Upper lobe of left lung (tissue), 6 donors: ENCODE results near the gene ZNF558. TPM values are rescaled to one million over a fixed set of nuclear protein-coding genes. Genes with fewer than 3 reads are reported as not detected.

Experiments used
- ATAC-seq, 2 donors: fragments of 200-7000 bp; cut with Tn5 transposase; one replicate each; pipeline ENCODE4 v1.9.1; 2022; ENCODE audit warnings: mild to moderate bottlenecking in 2 of 2, moderate library complexity in 2 of 2; ENCODE audit not compliant: low FRiP score in 2 of 2
- DNase-seq, 2 donors: peaks; one replicate each; pipeline ENCODE4 v3.0.0-alpha.2; 2019 to 2020
- H3K27ac ChIP-seq, 4 donors: fragments of 200-600 bp; sonication (generic); one replicate each; pipeline ENCODE4 v1.5.1; 2016 to 2019
- H3K27me3 ChIP-seq, 4 donors: fragments of 200-600 bp; sonication (generic); one replicate each; pipeline ENCODE4 v1.5.1; 2017 to 2019
- H3K36me3 ChIP-seq, 4 donors: fragments of 200-600 bp; sonication (generic); one replicate each; pipeline ENCODE4 v1.5.1; 2016 to 2019
- H3K4me1 ChIP-seq, 4 donors: fragments of 200-600 bp; sonication (generic); one replicate each; pipeline ENCODE4 v1.5.1; 2018 to 2019
- H3K4me3 ChIP-seq, 4 donors: fragments of 200-600 bp; sonication (generic); one replicate each; pipeline ENCODE4 v1.5.1; 2017 to 2019; ENCODE audit warnings: mild to moderate bottlenecking in 2 of 4, moderate library complexity in 1 of 4
- H3K9me3 ChIP-seq, 4 donors: fragments of 200-600 bp; sonication (generic); one replicate each; pipeline ENCODE4 v1.5.1; 2018 to 2019
- EP300 ChIP-seq, 4 donors: sonication (generic); formaldehyde crosslinking; IDR thresholded peaks; one replicate each; pipeline ENCODE4 v1.5.1; 2017; ENCODE audit warnings: antibody characterized with exemption in 4 of 4, control low read depth in 2 of 4
- POLR2A ChIP-seq, 4 donors: fragments of 450-650 bp; IDR thresholded peaks; one replicate each; pipeline ENCODE4 v1.5.1; 2016 to 2017; ENCODE audit warnings: antibody characterized with exemption in 4 of 4, mild to moderate bottlenecking in 2 of 4
- POLR2AphosphoS5 ChIP-seq, 2 donors: sonication (generic); formaldehyde crosslinking; IDR thresholded peaks; one replicate each; pipeline ENCODE4 v1.5.1; 2017; ENCODE audit warnings: antibody characterized with exemption in 2 of 2
- WGBS, 2 donors: methylation state at CpG; one replicate each; pipeline ENCODE4 v1.1.5; 2017 to 2018; 5-methylcytosine and 5-hydroxymethylcytosine counted together
- total RNA-seq, 6 donors: library from RNA; depleted of rRNA in 4 of 6; stranded (reverse); fragments of >200 nt in 4 of 6; gene quantifications; one replicate each; pipeline versions ENCODE4 v1.1.0 to v1.2.1, GENCODE V29; 2016 to 2021
- TF ChIP-seq, protein P1 (sequence below), 6 experiments: fragments of 450-650 bp in 4 of 6; fragments of 200-600 bp in 2 of 6; sonication (generic) in 2 of 6; IDR thresholded peaks; one replicate each; pipeline ENCODE4 v1.5.1; 2016 to 2019; ENCODE audit warnings: antibody characterized with exemption in 6 of 6
- donor health status: DM: no; HTN: no; CAD: no; lungs with moderate emphysema.
- donor health status: DM: no; HTN: yes; CAD: no; lungs with severe emphysema.

Gene ZNF558
- total RNA-seq, 6 donors from 2014 or later = 18.2 to 36.8 (median 25.7) TPM

DNA sequence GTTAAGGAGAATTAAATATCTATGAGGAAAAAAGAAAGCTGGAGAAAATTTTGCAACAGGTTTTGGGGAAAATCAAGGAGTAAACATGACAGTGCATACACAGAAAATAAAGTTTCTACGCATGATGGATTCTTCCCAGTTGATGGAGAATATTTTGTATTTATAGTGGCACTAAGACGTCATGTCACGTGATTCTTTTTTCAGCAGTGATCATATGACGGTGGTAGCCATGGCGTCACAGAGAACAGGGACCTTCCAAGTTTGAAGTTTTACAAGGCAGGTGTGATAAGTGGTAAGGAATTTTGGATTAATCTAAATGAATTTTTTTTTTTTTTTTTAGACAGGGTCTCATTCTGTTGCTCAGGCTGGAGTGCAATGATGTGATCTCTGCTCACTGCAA, 8.6 kb upstream of the ZNF558 start:
- Histone ChIP-seq H3K27ac (no peak overlapping the region), H3K4me1 (no peaks in the 10 kb centered on the region), H3K36me3 (no peaks in the 10 kb centered on the region), H3K9me3 (no peaks in the 10 kb centered on the region), H3K4me3 (no peak overlapping the region), H3K27me3 (no peaks in the 10 kb centered on the region)
- DNase-seq (no peak), ATAC-seq (no peak)
- TF ChIP-seq POLR2A (IDR thresholded peaks at IDR 0.05) (no peak), POLR2AphosphoS5 (IDR thresholded peaks at IDR 0.05) (no peak), EP300 (IDR thresholded peaks at IDR 0.05) (no peak)
- TF ChIP-seq, protein P1, sequence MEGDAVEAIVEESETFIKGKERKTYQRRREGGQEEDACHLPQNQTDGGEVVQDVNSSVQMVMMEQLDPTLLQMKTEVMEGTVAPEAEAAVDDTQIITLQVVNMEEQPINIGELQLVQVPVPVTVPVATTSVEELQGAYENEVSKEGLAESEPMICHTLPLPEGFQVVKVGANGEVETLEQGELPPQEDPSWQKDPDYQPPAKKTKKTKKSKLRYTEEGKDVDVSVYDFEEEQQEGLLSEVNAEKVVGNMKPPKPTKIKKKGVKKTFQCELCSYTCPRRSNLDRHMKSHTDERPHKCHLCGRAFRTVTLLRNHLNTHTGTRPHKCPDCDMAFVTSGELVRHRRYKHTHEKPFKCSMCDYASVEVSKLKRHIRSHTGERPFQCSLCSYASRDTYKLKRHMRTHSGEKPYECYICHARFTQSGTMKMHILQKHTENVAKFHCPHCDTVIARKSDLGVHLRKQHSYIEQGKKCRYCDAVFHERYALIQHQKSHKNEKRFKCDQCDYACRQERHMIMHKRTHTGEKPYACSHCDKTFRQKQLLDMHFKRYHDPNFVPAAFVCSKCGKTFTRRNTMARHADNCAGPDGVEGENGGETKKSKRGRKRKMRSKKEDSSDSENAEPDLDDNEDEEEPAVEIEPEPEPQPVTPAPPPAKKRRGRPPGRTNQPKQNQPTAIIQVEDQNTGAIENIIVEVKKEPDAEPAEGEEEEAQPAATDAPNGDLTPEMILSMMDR (IDR thresholded peaks at IDR 0.05) = no peak
- WGBS, 2 donors = 87 to 88% methylated on average over 5 of the region's 5 CpGs

DNA sequence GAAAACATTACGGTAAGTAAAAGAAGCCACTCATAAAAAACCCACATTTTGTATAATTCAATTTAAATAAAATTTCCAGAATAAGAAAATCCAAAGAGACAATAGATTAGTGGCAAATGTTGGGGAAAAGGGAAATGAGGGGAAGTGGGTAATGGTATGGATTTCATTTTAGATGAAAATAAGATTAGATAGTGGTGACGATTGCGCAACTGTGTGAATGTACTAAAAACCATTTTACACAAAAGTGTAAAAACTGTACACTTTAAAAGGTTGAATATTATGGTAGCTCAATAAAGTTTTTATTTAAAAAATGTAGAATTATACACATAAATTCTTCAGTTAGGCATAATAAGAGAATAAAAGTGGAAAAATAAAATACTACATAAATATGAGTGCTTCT, 3.8 kb upstream of the ZNF558 start:
- Histone ChIP-seq H3K27ac (no peak overlapping the region), H3K36me3 (no peaks in the 10 kb centered on the region), H3K4me1 (peaks cover 7 to 10% (median 8%) of the 10 kb centered on the region in 4 donors), H3K9me3 (no peaks in the 10 kb centered on the region), H3K27me3 (no peaks in the 10 kb centered on the region), H3K4me3 (no peak overlapping the region)
- DNase-seq = no peak
- no peak for ATAC-seq
- TF ChIP-seq, protein P1 (IDR thresholded peaks at IDR 0.05) = no peak
- TF ChIP-seq EP300 (IDR thresholded peaks at IDR 0.05) = no peak
- no peak for TF ChIP-seq POLR2AphosphoS5 (IDR thresholded peaks at IDR 0.05)
- TF ChIP-seq POLR2A (IDR thresholded peaks at IDR 0.05) = no peak
- WGBS, 2 donors = 92% methylated on average over 3 of the region's 3 CpGs

DNA sequence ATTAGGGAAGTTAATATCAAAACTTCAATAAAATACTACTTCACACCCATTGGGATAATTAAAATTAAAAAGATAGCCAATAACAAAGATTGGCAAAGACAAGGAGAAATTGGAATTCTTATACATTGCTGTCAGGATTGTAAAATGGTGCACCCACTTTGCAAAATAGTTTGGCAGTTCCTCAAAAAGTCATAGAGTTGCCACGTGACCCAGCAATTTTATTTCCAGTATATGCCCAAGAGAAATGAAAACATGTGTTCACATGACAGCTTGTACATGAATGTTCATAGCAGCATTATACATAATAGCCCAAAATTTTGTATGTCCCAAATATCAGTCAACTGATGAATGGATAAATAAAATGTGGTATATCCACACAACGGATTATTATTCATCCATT, 3.3 kb upstream of the ZNF558 start:
- Histone ChIP-seq H3K27me3 (no peaks in the 10 kb centered on the region), H3K27ac (no peak overlapping the region), H3K36me3 (peaks cover 0 to 1% (median 0%) of the 10 kb centered on the region in 4 donors), H3K9me3 (no peaks in the 10 kb centered on the region), H3K4me1 (peaks cover 7 to 10% (median 8%) of the 10 kb centered on the region in 4 donors), H3K4me3 (no peak overlapping the region)
- DNase-seq = no peak
- no peak for ATAC-seq
- 58 to 76% methylated on average over 2 of the region's 2 CpGs for whole genome bisulfite sequencing, 2 donors
- no peak for TF ChIP-seq POLR2AphosphoS5 (IDR thresholded peaks at IDR 0.05)
- TF ChIP-seq POLR2A (IDR thresholded peaks at IDR 0.05) = no peak
- TF ChIP-seq, protein P1 (IDR thresholded peaks at IDR 0.05) = no peak
- no peak for TF ChIP-seq EP300 (IDR thresholded peaks at IDR 0.05)

DNA sequence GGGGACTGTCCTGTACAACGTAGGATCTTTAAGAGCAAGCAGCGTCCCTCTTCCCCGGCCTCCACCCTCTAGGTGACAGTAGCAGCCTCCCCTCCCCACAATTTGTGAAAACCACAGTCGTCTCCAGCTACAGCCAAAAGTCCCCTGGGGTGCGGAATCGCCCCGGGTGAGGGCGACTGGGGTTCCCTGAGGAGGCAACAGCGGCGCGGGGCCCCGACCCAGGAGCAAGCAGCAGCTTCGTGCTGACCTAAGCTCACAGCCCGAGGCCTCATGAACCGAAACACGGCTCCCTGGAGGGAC, 322 bp downstream of the ZNF558 start:
- Histone ChIP-seq H3K4me1 (peaks cover 7 to 10% (median 8%) of the 10 kb centered on the region in 4 donors), H3K4me3 (peak overlapping the region; percentile 73 to 93 (median 83)), H3K27me3 (no peaks in the 10 kb centered on the region), H3K27ac (peak overlapping the region; percentile 91 to 97 (median 94)), H3K9me3 (no peaks in the 10 kb centered on the region), H3K36me3 (peaks cover 0 to 19% (median 4%) of the 10 kb centered on the region in 4 donors)
- ATAC-seq (peak in 1 of 2 donors; percentile 42), DNase-seq (no peak)
- TF ChIP-seq, protein P1 (IDR thresholded peaks at IDR 0.05) = no peak
- 0 to 1% methylated on average over 12 to 14 of the region's 16 CpGs for WGBS, 2 donors

DNA sequence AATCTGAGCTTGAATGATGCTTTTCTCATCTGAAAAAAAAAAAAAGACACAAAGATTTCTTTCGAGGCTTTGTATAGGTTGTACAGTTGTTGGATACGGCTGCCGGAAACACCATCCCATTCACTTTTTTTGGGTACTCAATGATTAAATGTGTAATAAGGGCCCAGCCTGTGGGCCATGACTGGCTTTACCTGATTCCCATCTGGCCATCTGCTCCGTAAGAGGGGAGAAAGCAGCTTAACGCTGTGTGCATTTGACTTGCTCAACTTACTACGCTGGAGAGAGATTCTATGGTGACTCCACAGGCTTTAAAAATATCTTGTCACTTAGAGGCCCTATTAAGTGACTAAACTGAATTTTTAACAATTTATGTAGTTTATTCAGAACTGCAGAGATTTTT, 731 bp downstream of the ZNF558 start:
- Histone ChIP-seq H3K4me1 (peaks cover 7 to 10% (median 8%) of the 10 kb centered on the region in 4 donors), H3K27ac (peak overlapping the region; percentile 91 to 97 (median 94)), H3K9me3 (no peaks in the 10 kb centered on the region), H3K36me3 (peaks cover 0 to 19% (median 5%) of the 10 kb centered on the region in 4 donors), H3K4me3 (peak overlapping the region; percentile 73 to 93 (median 83)), H3K27me3 (no peaks in the 10 kb centered on the region)
- 63 to 69% methylated on average over 6 of the region's 6 CpGs for WGBS, 2 donors
- ATAC-seq (no peak), DNase-seq (no peak)
- TF ChIP-seq, protein P1 (IDR thresholded peaks at IDR 0.05) = no peak
- TF ChIP-seq POLR2AphosphoS5 (IDR thresholded peaks at IDR 0.05) = no peak
- TF ChIP-seq POLR2A (IDR thresholded peaks at IDR 0.05) = no peak
- TF ChIP-seq EP300 (IDR thresholded peaks at IDR 0.05) = no peak
